GM23338 (cell line): Measurements from ENCODE around the gene PDZK1IP1.
A peak's percentile ranks its signal among the peaks of the same experiment; 100 is the strongest.

Experiments
- CREB1 ChIP-seq: fragments of 250-450 bp; sonication (Bioruptor Pico); IDR thresholded peaks from 2 replicates; pipeline ENCODE4 v1.5.0; 2020; ENCODE audit warnings: low read depth, mild to moderate bottlenecking, moderate library complexity
- CTCF ChIP-seq, 2 experiments: fragments of 200-600 bp in 1 of 2; sonication (generic) in 1 of 2; conservative IDR thresholded peaks; 2 replicates each; pipeline versions ENCODE4 v1.5.1 to v1.6.1; 2016 to 2017; ENCODE audit warnings: antibody characterized with exemption in 2 of 2, low read depth in 2 of 2, mild to moderate bottlenecking in 2 of 2, moderate library complexity in 1 of 2
- EZH2 ChIP-seq: fragments of 200-600 bp; sonication (generic); IDR thresholded peaks from one replicate; pipeline ENCODE4 v1.8.0; 2017; ENCODE audit warnings: antibody characterized with exemption, mild to moderate bottlenecking, low read depth; ENCODE audit not compliant: unreplicated experiment
- EZH2phosphoT487 ChIP-seq: fragments of 200-600 bp; sonication (generic); IDR thresholded peaks from one replicate; pipeline ENCODE4 v1.8.1; 2018; ENCODE audit warnings: antibody characterized with exemption; ENCODE audit not compliant: unreplicated experiment
- JUNB ChIP-seq: IDR thresholded peaks from one replicate; pipeline ENCODE4 v1.6.1; 2016; ENCODE audit warnings: antibody characterized with exemption; ENCODE audit not compliant: unreplicated experiment
- NANOG ChIP-seq: IDR thresholded peaks from 2 replicates; pipeline ENCODE4 v1.6.1; 2016; ENCODE audit warnings: antibody characterized with exemption, borderline replicate concordance
- POLR2AphosphoS5 ChIP-seq: IDR thresholded peaks from 2 replicates; pipeline ENCODE4 v1.6.1; 2016; ENCODE audit warnings: antibody characterized with exemption, low read depth
- REST ChIP-seq: IDR thresholded peaks from one replicate; pipeline ENCODE4 v1.6.1; 2018; ENCODE audit warnings: antibody characterized with exemption; ENCODE audit not compliant: unreplicated experiment
- ZNF331 ChIP-seq: fragments of 250-450 bp; sonication (Bioruptor Pico); IDR thresholded peaks from 2 replicates; pipeline ENCODE4 v1.5.0; 2020; ENCODE audit warnings: low read depth, mild to moderate bottlenecking, moderate library complexity
- ZNF462 ChIP-seq: fragments of 250-450 bp; sonication (Bioruptor Pico); IDR thresholded peaks from 2 replicates; pipeline ENCODE4 v1.5.0; 2020; ENCODE audit warnings: mild to moderate bottlenecking, moderate library complexity
- TF ChIP-seq, protein P1 (sequence below): IDR thresholded peaks from 2 replicates; pipeline ENCODE4 v1.6.1; 2016; ENCODE audit warnings: antibody characterized with exemption

DNA sequence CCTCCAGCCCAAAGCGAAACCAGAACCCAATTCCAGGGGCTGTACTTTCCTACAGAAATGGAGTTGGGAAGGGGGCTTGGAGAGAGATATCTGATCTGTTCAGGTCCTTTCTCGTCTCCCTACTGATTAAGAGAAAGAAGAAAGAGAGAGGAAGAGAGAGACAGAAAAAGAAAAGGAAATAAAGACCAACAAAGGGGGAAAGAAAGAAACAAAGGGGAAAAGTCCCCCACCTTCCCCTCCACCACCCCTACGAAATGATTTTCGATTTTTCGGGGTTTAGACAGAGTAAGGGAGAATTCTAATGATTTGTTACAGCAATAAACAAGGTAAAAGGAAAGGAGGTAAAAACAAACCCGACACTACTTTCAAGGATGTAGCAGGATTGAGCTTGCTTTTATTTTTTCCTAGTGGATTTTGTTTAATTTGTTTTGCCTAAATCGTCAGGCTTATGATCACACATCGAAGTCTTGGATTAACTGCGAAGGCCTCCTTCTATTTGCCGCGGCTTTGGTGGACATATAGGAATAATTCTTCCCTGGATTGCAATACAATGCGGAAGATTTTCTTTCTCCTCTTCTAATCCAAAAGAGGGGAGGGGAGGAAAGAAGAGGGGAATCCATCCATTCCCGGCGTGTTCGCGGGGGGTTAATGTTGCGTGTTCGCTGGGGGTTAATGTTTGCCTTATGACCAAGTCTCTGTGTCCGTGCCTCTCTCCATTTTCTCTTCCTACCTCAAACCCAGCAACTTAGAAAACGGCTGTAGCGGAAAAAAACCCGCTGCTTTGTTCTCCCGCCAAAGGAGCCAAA lies 40.3 kb upstream of the PDZK1IP1 start:
- TF ChIP-seq CTCF (conservative IDR thresholded peaks at IDR 0.05; ENCODE audit: low read depth in 2 of 2) (no peak), POLR2AphosphoS5 (no peak), EZH2phosphoT487 (no peak), EZH2 (peak; percentile 77), NANOG (no peak), CREB1 (CRISPR knock-in tag) (no peak), REST (no peak), JUNB (no peak), ZNF331 (no peak), ZNF462 (no peak)
- TF ChIP-seq, protein P1, sequence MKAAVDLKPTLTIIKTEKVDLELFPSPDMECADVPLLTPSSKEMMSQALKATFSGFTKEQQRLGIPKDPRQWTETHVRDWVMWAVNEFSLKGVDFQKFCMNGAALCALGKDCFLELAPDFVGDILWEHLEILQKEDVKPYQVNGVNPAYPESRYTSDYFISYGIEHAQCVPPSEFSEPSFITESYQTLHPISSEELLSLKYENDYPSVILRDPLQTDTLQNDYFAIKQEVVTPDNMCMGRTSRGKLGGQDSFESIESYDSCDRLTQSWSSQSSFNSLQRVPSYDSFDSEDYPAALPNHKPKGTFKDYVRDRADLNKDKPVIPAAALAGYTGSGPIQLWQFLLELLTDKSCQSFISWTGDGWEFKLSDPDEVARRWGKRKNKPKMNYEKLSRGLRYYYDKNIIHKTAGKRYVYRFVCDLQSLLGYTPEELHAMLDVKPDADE: no peak
